ENCODE measurements around the gene COX7B2. TPM values are rescaled to one million over a fixed set of nuclear protein-coding genes. Genes with fewer than 3 reads are reported as not detected.

The COX7B2 gene
- total and polyA plus RNA-seq, 7 donors = not detected

DNA sequence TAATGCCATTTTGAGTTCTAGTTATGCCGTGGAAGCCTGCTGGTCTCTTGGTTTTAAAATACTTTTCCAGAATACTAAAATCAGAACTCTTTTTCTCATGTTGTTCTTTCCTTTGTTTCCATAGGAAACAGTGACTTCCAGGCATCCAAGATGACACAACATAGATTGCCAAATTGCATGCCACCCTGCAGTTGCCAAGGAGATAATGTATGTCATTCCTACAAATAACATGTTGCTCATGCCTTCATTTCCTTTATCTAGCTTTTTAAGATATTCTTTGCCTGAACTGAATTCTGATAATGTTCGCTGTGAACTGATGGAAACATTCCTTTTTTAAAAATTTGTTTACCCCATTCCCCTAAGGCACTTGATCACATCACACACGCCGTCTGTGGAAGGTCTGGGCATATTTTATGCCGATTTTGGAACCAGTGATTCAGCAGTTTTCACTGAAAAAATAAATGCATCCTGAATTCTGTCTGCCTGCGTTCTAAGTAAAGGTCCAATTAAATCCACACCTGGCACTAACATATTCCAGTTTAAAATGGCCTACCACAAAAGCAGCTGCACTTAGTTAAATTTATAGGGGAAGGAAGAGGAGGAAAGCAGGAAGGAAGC, 38.0 kb upstream of the COX7B2 start:
- H3K27me3 ChIP-seq (ENCODE audit: insufficient read depth in 3 of 3, low read length in 2 of 3) = no peaks in the 10 kb centered on the region
- no peak overlapping the region for H3K27ac ChIP-seq
- no peaks in the 10 kb centered on the region for H3K9me3 ChIP-seq
- H3K4me3 ChIP-seq = no peak overlapping the region
- intact Hi-C loops (cut with DNase I) = no loop called here
- TF ChIP-seq CTCF (IDR thresholded peaks at IDR 0.05) = no peak
- WGBS, 3 donors = 47 to 59% (median 50%) methylated on average over 6 of the region's 6 CpGs
- ATAC-seq = no peak
- DNase-seq = no peak
- H3K36me3 ChIP-seq (ENCODE audit: insufficient read depth in 1 of 2, low read depth in 1 of 2) = no peaks in the 10 kb centered on the region
- H3K4me1 ChIP-seq = no peaks in the 10 kb centered on the region

- ATAC-seq = no peak
- Histone ChIP-seq H3K4me1 (no peaks in the 10 kb centered on the region), H3K27ac (no peak overlapping the region), H3K4me3 (no peak overlapping the region), H3K27me3 (ENCODE audit: insufficient read depth in 3 of 3, low read length in 2 of 3) (no peaks in the 10 kb centered on the region), H3K9me3 (no peaks in the 10 kb centered on the region), H3K36me3 (ENCODE audit: insufficient read depth in 1 of 2, low read depth in 1 of 2) (no peaks in the 10 kb centered on the region)
- no peak for DNase-seq
- intact Hi-C loops (cut with DNase I) = no loop called here
- no peak for TF ChIP-seq CTCF (IDR thresholded peaks at IDR 0.05)
Observed at GRCh38 chr4:46945062-46945461, 36.0 kb upstream of the COX7B2 start.

- intact Hi-C loops (cut with DNase I) = no loop called here
- DNase-seq (no peak), ATAC-seq (no peak)
- TF ChIP-seq CTCF (IDR thresholded peaks at IDR 0.05) = no peak
- WGBS, 3 donors = 83 to 95% (median 93%) methylated on average over 1 of the region's 1 CpG
- Histone ChIP-seq H3K4me3 (no peak overlapping the region), H3K9me3 (no peaks in the 10 kb centered on the region), H3K4me1 (no peaks in the 10 kb centered on the region), H3K27me3 (ENCODE audit: insufficient read depth in 3 of 3, low read length in 2 of 3) (no peaks in the 10 kb centered on the region), H3K36me3 (ENCODE audit: insufficient read depth in 1 of 2, low read depth in 1 of 2) (no peaks in the 10 kb centered on the region), H3K27ac (no peak overlapping the region)
Observed at GRCh38 chr4:46944345-46944744, 35.3 kb upstream of the COX7B2 start.

DNA sequence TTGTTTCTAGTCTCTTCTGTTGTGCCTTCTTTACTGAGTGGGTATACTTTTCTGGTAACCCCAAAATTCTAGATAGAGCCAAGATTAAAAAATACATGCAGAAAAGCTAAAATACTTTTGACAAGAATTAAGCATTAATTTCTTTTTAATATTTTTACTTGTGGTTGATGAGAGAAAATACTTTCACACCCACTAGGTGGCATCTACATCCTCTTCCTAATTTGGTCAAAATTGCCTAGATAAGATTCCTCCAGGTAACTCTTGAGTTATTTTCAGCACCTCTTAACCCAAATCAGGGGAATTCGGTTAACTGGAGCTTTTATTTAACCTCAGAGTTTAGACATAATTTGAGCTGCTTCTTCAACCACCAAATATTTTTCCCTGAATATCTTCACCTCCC, 28.4 kb upstream of the COX7B2 start:
- TF ChIP-seq CTCF (IDR thresholded peaks at IDR 0.05) = no peak
- Histone ChIP-seq H3K27ac (no peak overlapping the region), H3K27me3 (ENCODE audit: insufficient read depth in 3 of 3, low read length in 2 of 3) (no peaks in the 10 kb centered on the region), H3K9me3 (peaks cover 3% of the 10 kb centered on the region), H3K36me3 (ENCODE audit: insufficient read depth in 1 of 2, low read depth in 1 of 2) (no peaks in the 10 kb centered on the region), H3K4me1 (no peaks in the 10 kb centered on the region), H3K4me3 (no peak overlapping the region)
- intact Hi-C loops (cut with DNase I) = no loop called here
- no peak for DNase-seq
- WGBS, 3 donors = 59 to 64% (median 63%) methylated on average over 1 of the region's 1 CpG
- ATAC-seq = no peak

DNA sequence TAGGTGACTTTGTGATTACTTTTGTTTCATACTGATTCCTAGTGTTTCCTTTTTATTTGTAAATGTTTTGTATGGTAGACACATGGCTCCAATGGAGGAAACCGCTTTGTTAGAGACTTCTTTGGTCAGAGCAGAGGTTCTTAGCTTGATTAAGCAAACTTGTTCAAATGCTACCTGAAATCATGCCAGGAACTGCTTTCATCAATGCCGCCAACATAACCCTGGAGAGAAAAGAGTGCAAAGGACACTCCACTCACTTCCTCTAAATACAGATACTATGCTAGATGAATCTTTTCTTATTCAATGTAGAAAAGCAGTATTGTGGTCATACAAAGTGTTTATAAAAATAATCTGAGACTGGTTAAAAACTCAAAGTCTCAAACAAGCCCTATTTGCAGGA, 25.7 kb upstream of the COX7B2 start:
- DNase-seq = no peak
- H3K27ac ChIP-seq = no peak overlapping the region
- H3K4me1 ChIP-seq = no peaks in the 10 kb centered on the region
- H3K9me3 ChIP-seq = peaks cover 4% of the 10 kb centered on the region
- no peaks in the 10 kb centered on the region for H3K36me3 ChIP-seq (ENCODE audit: insufficient read depth in 1 of 2, low read depth in 1 of 2)
- WGBS, 3 donors = 63 to 74% (median 68%) methylated on average over 2 of the region's 2 CpGs
- no peak for ATAC-seq
- no peak for TF ChIP-seq CTCF (IDR thresholded peaks at IDR 0.05)
- no peak overlapping the region for H3K4me3 ChIP-seq
- intact Hi-C loops (cut with DNase I) = no loop called here
- H3K27me3 ChIP-seq (ENCODE audit: insufficient read depth in 3 of 3, low read length in 2 of 3) = no peaks in the 10 kb centered on the region
